NCI-H2029 (cell line): ENCODE data around the gene MOK.

Experiments used
- DNase-seq: peaks from one replicate; lab custom pipeline; 2025; lab: John Stamatoyannopoulos, UW

MOK gene

DNA sequence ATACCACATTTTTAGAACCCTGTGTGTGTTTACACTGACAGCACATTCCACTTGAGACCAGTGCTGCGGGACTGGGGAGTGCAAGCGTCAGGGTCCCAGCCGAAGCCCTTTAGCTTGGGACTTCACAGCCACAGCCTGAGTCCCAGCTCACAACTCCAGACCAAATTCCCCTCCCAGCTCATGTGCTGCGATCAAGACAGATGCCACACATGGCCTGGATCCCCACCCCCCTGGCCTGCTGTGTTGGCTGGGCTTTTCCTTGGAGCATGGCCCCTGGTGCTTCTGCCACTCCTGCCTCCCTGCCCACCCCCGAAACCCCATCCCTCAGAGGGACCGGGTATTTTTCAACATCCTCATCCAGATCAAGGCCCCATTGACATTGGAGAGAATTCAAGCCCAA is 101.6 kb downstream of the MOK start:
- no peak for DNase-seq

DNA sequence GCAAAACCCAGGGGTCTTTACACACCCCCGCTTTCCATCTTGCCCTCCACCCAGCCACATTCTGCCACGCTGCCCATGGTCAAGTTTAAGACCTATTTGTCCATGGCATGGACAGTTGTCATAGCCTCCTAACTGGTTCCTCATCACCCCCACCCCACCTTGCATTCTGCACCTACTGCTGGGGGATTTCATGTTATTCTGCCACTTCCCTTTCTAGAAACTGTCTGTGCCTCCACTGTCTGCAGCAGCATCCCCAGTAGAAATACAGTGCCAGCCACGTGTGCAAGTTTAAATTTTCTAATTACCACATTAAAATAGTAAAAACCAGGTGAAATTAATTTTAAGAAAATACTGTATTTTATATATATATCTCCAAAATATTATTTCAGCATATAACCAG is 102.0 kb downstream of the MOK start:
- DNase-seq: no peak

DNA sequence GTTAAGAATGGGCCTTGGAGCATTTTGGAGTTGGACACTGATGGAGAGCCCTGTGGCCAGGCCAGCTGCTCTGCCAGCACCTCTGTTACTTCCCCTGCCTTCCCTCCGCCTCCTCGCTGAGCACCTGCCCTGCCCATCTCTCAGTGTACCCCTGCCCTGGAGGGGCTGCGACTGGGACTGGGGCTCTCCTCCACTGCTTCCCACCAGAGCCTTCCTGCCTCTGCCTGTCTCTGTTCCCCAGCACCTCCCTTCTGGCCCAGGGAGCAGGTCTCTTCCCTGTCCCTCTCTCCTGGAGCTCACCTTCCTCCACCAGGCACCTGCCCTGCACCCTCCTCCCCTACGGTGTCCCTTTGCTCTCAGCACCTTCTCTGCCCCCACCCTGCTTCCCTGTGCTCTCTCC is 103.2 kb downstream of the MOK start:
- DNase-seq: no peak

DNA sequence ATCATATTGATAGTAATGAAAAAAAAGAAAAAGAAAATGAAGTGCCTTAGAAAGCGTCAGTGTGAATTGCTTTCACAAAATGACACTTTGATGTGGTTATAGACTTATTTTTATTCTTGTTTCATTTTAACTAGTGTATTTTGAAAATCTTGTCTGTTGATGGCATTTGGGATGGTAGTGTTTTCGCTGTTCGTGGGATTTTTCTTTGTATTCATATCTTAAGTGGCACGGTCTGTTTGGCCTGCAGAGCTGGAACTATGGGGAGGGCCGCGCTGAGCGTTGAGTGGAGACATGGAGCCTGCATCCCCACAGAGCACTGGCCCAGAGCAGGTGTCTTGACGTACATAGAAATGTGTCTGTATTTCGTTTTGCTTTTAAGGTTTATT is 103.6 kb downstream of the MOK start:
- DNase-seq: no peak

DNA sequence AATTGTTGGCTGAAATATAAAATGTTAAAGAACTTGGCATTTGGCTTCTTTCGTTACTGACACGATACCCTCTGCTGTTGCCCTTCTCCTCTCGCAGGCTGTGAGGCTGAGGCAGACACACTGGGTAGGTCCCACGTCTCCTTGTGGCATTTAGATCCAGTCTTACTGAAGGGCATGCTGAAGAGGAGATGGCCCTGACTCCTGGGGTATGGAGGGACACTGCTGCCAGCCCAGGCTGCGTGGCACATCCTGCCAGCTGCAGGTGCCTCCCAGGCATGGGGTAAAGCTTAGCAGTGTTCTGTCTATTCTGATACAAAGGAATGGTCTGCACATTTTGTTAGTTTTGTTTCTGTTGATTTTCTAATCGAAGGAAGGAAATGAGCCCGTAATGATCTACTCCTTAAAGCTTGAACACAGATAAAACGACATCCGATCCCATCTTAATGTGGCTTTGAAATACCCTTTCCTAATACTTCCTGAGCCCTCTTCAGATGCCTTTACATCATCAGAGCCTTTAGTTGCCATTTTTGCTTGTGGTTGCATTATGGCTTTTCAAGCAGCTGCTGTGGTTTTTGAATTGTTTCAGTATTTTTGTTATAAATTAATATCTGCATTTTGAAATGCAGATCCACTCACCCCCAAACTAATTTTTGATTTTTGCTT is 104.1 kb downstream of the MOK start:
- no peak for DNase-seq

DNA sequence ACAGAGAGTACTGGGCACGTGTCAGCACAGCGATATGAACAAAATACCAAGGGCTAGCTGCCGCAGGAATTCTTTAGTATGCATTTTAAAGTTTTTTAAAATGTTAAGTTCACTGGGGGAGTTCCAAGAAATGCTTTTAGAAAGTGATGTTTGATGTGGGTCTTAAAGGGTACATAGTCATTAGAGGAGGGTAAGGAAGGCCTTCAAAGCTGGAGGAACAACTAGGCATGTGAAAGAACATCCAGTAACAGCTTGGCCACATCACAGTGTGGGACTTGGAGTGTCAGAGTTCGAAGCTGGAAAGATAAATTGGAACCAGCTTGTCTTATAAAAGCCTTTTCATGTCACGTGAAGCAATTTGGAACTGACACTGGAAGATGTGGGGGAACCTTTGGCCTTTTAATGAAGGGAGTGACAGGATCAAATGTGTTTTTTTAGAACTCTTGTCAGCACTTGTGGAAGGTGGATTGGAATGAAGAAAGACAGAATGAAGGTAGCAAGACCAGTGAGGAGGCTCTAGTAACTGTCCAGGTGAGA is 107.6 kb downstream of the MOK start:
- DNase-seq: no peak

DNA sequence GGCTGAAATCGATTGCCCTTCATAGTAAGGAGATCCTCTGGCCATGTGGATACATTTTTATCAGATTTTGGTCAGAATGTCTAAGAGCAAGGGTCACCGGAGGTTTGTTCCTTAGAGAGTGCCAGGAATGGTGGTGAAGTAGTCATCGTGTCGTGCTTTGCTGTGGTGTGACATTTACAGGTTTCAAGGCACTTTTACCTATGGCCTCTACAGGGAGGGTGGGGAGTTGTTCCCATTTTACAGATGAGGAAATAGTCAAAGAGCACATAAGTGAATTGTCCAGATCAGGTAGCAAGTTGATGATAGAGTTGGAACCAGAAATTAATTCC is 108.1 kb downstream of the MOK start:
- no peak for DNase-seq

DNA sequence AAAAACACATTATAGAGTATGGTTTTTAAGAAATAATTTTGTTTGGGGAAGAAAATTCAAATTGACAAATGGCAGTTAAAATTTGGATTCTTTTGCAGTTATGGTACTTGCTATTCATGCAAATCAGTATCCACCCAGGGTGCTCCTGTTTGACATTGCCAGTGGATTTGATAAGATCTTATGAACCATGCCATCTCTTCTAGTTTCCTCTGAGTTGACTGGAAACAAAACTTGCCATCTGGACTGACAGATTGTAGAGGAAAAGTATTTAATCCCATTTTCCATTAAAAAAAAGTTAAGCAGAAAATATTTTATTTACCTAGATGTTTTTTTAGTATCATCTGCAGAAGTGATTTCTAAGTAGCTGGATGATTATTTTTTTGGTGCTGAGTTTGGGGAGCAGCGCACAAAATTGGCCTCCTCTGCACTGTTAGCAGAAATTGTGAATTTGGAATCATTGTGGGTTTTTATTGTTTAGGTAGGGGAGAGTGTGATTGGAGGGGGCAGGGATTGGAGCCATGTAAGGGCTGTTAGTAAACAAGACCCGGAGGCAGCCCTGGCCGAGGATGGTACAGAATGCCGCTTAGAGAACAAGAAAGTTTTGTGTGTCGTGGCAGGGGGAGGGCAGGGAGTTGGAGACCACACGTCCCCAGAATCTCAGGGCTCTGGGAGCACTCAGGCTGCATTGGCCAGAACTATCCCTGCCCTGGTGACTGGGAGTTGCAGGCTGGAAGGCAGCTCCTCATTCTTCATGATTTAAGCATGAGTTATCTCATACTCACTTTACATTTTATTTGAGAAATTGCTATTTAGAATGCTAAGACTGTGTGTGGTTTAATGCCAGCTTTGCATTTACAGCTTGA is 108.7 kb downstream of the MOK start:
- no peak for DNase-seq

DNA sequence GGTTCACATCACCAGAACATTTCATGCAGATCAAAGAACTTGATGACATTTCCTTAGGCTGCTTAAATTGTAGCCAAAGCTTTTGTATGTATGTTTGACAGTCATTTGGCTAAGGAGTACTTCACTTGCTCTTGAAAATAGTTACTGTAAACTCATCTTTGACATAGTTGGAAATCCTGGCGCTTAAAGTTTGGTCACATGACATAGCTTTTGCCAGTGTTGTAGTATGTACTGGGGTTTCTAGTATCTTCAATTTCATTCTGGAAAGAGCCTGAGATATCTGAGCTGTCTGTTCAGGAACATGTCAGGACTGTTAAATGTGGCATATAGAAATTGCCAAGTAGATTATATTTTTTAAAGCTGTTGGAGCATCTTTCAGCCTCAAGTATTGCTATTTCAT is 109.5 kb downstream of the MOK start:
- DNase-seq: no peak

DNA sequence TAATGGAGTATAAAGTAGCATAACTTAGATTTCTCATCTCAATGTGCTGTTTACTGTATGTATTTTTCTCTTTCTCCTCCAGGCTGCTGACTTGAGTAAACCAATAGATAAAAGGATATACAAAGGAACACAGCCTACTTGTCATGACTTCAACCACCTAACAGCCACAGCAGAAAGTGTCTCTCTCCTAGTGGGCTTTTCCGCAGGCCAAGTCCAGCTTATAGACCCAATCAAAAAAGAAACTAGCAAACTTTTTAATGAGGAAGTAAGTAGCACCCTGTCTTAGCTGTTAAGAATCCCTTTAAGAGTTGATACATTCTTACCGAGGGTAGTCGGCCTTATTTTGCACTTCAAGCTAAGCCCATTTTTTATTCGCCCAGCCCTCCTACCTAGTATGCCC is 110.1 kb downstream of the MOK start:
- no peak for DNase-seq

DNA sequence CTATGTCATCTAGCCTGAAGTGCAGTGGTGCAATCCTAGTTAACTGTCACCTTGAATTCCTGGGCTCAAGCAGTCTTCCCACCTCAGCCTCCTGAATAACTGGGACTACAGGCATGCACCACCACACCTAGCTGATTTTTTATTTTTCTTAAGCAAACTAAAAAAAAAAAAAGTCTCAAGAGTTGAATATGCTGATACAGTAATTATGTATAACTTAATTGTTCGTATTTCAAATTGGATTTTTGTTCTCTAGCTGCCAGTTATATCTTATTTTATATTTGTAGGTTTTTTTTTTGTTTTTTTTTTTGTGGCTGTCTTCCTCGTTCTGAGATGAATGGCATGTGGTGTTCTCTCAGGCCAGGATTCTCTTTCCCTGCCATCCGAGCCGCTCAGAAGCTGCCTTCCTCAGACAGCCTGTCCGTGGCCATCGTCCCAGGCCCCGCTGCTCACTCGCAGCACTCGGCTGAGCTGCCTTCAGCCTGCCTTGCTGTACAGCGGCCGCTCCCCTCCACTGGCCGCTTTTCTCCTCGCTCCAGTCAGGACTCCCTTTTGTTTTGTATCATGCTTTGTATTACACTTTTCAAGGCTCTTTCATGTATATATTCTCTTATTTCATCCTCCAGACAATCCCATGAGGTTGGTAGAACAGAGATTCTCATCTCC is 112.0 kb downstream of the MOK start:
- no peak for DNase-seq

DNA sequence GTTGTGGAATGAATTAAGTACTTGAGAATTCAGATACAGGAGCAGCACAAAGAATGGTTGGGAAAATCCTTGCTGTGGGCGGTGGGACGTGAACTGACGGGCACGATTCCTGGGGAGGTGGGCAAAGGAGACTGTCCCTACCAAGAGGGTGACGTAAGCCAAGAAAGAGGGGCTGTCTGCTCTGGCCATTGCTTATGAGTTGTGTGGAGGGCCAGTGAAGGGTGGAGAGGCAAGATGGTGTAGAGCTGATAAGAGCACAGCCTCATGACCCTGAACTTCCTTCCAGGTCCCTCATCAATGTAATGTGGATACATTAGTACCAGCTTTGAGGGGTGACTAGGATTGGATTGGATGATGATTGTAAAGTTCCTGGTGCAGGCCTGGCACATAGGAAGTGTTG is 115.1 kb downstream of the MOK start:
- DNase-seq: no peak

DNA sequence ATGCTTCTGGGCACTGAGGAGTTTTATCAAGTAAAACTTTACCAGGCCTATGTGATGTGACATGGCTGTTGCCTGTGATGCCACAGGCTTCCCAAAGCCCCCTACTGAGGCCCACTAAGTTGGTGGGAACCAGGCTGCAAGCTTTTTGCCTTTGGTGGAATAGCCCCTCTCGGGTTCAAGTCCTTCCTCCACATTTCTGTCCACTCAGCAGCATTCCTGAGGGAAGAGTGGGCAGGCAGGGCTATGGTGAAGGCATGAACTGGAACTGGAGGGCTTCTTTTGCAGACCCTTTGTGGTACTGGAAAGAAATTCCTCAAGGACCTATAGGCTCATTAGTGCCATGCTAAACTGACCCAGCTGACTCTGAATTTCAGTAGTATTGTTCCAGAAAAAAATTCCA is 116.8 kb downstream of the MOK start:
- no peak for DNase-seq

DNA sequence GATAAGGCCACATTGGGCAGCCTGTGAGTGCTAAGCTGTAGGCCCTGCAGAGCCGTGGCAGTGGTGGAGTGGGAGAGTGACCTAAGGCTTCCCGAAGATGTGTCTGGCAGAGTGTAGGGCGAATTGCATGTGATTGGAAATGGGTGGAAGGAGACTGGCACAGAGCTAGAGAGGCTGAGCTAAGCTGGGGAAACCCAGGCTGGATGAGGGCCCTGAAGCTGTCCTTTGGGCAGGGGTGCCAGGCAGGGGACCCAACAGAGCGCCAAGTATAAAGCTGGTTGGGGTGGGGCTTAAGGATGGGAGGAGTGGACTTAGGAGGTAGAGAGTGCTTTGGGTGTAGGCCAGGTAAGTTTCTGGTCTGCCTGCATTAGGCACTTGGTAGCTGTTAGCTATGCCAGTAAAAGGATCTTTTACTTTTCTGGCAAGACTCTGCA is 117.4 kb downstream of the MOK start:
- DNase-seq: no peak

DNA sequence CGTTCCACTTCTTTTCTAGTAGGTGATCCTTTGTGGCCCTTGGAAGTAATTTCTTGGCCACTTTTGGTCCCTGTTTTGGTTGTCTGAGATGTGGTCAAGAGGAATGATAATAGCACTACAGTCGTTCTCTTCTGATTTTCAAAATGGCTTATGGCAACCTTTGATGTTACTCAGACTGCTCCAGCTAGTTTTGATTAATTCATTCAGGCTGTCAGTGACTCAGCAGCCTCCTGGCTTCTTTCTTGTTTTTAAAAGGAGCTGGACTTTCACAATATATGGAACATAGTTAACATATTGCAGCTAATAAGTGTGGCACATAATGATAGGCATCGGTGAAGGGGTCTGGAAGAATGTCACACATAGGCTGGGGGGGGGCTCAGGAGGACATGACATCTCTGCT is 117.9 kb downstream of the MOK start:
- no peak for DNase-seq

DNA sequence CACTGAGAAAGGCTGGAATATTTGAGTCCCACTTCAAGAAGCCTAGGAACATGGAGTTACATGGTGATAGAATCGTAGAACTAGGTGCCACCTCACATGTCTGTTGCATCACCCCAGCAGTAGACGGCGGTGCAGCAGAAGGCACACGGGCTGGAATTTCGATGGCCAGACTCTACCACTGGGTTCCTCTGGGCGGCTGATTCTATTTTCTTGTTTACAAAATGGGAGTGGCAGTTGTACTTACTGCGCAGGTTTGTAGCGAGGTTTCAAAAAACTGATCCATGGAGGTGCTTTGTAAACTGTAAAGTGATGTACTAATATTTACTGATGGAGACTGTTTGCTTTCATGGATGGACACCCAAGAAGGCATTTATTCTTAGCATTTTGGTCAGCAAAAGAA is 119.6 kb downstream of the MOK start:
- peak; percentile 35 for DNase-seq

DNA sequence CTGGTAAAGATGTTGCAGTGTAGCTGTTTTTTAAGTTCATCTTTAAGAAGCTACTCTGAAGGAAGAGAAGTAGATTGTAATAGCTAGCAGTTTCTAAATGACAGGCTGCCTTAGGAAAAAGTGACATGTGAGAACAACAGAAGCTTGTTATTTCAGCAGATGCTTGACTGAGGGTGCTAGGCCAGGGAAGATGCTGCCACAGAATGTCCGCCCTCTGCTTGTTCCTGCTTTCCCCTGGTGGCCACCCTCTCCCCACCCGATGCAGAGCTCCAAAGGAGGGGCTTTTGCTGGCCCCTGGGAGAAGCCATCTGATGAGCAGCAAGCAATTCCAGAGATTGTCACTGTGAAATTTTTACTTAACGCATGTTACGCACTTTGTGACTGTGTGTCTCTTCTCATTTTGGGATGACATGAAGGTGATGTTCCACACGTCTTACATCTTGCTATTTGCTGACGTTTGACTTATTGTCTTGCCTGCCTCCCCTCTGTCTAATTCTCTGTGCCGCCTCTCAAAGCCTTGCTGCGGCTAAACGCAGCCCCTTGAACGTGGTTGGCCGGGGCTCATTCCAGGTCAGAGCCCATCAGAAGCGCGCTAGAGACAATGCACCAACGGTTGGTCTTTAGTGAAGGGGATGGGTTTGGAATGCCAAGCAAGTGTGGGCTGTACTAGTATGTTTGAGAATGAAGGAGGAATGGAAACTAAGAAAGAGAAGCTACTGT is 120.5 kb downstream of the MOK start:
- DNase-seq: no peak

DNA sequence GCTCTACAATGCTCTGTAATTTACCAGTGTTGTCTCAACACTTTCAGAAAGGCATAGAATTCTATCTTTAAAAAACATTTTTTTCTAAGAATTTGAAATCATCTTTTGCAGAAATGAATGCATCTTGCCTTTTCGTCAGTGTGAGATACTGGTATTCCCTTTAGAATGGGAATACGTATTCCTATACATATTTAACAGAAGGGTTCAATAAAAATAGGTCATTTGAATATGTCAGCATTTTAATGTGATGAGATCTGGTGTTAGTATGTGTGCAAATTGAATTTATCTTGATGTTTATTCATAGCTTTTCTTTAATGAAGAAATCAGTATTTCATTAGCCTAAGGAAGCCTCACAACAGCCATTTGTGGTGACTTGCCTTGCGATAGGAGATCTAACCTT is 121.1 kb downstream of the MOK start:
- no peak for DNase-seq

DNA sequence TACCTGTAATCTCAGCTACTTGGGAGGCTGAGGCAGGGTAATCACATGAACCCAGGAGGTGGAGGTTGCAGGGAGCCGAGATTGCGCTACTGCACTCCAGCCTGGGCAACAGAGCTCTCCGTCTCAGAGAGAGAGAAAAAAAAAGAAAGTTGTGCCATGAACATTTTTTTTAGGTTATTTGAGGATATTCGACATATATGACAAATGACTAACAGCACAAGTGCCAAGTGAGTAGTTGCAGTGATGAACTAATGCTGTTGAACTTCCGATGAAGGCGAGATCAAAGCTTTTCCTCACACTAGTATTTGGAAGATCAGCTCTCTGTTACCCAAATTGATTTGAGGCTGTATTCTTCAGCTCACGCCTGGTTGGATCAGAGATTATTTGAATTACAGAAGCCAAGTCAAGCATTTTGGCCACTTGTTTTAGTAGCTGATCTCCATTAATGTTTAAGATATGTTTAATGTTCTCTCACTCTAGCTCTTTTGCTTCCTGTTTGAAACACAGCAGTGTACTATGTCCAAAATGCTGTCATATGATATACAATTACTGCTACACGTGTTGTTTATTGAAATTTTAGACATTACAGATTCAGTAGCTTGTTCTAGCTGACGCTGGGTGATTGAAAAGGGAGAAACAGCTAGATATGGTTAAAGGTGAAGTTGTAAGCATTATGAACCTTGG is 121.9 kb downstream of the MOK start:
- DNase-seq: no peak

DNA sequence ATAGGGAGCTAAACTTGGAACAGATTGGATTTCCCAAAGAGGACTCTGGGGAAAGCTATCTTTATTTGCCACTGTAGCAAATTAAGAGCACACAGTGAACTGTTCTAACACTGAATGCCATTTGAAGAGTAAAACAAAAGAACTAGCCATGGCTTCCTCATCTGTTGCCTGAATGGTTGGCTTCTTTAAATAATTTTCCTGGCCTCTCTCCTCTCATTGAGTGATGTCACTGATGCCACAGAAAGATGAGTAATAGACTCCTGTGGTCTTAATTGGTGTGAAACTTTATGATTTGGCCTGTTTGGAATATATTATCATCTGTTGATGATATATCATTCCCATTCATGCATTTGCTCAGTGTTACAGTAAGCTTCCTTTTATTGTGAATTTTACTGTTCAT is 122.8 kb downstream of the MOK start:
- DNase-seq: no peak

DNA sequence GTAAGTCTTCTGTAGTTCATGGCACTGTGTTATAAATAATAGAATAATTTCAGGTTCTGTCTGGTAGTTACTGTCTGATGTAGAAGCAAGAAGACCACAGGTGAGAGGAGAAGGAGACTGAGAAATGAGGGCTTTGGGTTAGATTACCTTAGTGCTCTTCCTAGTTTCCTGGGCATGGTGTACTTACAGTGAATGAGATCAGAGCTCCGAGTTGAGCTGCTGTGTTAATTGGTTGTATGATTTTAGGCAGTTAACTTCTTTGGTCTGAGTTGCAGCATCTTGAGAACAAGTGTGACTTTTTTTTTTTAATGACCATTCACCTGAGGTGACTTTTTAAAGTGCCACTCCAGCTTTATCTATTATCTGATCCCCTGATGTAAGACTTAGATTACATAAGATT is 123.8 kb downstream of the MOK start:
- no peak for DNase-seq
